ENCODE measurements around the gene ZNF263.
A peak's percentile ranks its signal among the peaks of the same experiment; 100 is the strongest.

ZNF263 gene

DNA sequence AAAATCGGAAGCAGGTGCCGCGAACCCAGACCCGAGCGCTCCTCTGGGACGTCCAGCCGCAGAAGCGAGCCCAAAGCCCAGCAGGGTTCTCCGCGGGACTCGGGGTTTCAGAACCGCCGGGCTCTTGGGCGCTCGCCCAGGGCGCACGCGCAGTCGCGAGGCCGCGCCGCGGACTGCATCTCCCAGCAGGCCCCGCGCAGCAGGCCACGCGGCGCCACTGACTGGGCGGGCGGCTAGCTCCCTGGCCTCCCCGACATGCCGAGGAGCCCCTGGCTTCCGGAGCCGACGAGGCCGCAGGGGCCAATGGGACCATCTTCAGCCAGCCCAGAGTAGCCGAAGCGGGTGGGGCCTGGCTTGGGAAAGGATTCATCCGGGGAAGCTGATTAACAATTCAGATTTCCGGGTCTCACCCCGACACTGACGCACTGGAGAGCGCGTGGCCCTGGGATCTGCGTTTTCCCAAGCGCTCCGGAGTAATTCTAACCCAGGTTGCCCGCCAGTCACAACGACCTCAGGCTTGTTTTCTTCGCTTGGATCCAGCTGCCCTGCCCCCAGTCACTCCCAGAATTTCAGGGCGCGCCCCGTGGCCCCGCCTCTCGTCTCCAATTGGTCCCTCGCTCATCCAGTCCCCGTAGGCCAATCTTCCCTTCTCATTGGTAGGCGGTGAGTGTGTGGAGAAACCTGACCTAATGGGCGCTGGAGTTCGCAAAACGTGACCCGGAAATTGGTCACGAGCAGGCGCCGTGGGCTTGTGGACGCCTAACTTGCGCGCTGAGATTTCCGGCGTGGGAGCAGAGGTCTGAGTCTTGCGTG, at the start of gene ZNF263:
TSS of gene ZNF263 (plus strand) at position 762 of the 813 bp plus-strand sequence. CDS start 328 bp downstream, outside the sequence.
- peak; percentile 96 for DNase-seq

DNA sequence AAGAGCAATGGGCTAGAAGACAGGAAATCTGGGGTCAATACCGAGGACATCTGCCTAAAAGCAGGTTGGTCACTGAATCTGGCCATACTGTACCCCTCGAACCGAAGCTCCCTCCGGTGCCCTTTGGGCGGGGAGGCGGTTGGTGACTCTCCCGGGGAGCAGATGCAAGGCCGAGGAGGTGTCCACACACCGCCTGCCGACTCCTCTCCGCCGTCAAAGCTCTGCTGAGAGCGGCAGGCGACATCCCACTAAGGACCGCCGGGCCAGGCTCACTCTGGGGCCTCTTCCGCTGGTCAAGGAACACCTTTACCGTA, 48.8 kb upstream of the ZNF263 start:
- DNase-seq: no peak

DNA sequence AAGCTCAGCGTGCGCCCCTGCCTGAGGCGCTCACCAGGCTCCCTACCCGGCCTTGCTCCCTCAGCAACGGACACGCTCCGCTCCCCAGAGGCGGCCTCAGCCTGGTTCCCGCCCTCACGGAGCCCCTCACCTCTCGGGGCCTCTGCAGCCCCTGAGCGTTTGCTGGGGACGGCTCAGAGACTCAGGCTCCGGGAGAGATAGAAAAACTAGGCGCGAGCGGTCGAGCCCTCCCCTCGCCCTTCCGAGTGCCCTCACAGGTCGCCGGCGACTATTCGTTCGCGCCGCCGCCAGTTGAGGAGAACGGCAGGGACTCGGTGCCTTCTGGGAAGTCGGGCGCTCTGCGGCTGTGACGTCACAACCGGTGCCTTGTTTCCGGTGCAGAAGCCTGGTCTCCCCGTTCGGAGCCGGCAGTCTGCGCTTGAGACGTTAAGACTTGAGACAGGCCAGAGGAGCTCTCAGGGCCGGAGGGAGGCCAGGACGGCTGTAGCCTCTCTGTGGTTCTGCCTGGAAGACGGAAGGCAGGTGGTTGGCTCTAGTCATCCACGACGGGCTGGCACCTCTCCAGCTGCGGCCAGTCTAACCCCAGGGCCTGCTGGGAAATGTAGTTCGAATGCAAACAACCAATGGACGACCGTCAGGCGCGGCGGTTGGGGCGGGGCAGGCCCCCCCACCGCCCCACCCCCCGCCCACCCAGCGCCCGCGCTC, 48.3 kb upstream of the ZNF263 start, which contains the start of gene ZNF200:
TSS of gene ZNF200 (minus strand) at position 302 of the 705 bp plus-strand sequence. CDS start 1,403 bp downstream, outside the sequence.
- peak; percentile 35 for DNase-seq

DNA sequence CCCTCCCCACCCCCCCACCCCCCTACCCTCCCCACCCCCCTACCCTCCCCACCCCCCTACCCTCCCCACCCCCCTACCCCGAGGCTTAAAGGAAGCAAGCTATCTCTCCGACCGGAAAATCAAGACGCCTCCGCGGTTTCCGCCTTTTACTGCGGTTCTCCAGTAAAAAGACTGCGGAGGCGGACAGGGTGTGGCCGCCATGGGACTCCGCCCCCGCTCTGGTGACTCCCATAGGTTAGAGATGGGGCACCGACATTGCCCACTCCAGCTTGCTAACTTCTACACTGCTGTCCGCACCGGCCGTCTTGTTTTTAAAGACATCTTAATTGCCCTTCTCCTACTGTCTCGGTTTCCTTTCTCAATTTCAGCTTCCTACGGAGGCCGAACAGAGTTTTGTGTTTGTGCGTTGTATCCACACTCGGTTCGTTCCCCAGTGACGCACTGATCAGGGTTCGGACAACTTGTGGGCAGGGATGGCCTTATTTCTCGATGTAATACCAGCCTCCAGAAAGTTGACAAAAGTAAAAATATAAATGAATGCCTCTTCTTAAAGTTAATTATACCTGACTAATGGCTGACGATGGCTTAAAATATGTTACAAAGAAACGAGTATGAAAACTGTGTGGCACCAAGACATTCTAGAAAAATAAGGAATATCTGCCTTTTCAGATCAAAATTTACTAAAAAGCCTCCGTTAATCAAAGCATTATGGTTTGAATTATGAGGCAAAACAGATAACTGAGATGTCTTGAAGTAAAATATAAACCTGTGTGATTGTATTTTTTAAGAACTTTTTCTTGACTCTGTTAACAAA, 47.2 kb upstream of the ZNF263 start:
- DNase-seq: no peak

DNA sequence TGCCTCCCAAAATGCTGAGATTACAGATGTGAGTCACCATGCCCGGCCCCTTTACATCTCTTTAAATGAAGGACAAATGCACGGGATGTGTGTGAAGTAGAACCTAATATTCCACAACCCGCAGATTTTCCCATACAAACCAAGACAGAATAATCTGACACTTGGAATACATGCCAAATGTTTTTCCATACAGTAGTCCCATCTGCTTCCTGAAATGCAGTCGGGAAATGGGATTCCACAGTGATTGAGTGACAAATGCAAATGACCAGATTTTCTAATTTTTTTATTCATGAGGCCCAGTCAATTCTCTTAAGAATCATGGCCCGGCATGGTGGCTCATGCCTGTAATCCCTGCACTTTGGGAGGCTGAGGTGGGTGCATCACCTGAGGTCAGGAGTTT, 41.5 kb upstream of the ZNF263 start:
- no peak for DNase-seq

DNA sequence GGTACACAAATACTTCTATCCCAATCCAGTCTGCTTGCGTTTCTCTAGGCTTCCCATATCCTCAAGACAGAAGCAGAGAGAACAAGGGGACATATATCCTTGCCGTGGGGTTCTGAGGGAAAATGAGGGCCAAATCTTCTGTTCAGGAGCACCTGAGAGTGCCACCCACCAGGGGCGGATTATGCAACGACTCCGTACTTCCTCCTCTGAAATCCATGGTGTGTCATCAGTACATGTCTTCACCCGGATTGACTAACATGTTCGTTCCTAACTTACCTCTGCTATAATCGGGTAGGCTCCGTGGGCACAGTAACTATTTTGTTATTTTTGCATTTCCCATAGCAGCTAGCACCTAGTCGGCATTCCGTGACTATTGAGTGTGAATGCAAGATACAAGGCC, 40.6 kb upstream of the ZNF263 start:
- DNase-seq: peak; percentile 64

DNA sequence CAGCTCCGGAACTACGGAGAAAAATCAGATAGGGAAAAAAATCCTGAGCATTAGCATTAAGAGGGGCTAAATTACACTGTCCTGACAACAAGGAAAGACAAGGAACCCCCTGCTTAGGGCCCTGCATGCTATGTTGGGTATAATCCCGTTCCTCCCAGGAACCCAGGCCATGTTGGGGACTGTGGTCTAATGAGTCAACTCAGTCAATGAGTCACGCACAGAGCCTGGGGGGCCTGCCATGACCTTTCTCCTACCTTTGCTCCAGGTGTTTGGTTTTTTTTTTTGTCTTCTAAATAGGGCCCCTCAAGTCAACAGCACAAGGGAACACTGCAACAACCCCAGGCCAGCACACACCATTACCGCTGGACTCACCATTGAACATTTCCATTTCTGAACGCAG, 39.4 kb upstream of the ZNF263 start:
- DNase-seq: no peak

DNA sequence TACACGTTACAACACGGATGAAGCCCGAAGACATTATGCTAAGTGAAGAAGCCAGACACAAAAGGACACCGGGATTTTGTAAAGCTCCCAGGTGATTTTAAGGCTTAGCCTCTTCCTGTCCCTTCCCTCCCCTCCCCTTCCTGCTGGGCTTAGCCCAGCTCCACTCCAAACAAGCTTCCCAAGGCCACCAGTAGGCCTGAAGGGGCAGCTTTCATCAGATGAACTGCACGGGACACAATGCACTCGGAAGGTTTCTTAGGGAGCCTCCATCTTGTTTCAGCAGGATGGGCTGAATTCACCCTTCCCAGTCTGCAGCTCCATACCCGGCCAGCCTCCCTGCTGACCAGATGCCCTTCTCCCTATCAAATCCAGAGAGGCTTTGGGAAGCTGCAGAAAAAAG, 37.3 kb upstream of the ZNF263 start:
- DNase-seq: no peak

DNA sequence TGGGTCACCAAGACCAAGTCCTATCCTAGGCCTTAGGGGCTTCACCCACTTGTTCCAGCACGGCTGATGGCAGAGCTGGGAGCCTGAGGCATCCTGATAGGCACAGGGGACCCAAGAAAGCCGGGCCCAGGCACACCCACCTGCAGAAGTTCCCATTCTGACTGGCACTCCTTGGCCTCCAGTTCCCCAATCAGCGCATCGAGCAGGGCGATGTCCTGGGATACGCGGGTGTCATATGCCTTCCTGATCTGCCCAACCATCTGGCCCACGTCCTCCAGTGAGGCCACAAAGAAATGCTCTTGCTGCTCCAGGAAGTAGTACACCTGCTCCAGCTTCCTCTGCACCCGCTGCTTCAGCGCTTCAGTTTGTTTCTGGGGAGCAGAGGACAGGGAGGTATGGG, 36.4 kb upstream of the ZNF263 start:
- no peak for DNase-seq

DNA sequence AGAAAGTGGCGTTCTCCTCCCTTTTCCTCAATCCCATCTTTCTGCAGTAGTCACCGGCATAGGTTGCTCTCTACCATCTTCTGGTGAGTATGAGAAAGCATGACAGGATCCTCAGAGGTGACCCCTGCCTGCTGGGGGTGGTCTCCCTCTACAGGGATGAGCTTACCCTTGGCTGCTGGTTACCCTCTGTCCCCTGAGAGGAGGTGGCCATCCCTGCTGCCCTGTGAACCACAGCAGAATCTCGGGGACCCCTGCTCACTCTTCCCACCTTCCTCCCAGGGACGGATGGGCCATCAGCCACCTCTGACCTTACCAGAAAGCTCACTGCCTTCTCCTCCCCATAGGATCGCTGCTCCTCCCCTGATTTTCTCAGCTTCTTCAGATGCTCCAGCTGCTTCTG, 34.7 kb upstream of the ZNF263 start:
- DNase-seq: no peak

DNA sequence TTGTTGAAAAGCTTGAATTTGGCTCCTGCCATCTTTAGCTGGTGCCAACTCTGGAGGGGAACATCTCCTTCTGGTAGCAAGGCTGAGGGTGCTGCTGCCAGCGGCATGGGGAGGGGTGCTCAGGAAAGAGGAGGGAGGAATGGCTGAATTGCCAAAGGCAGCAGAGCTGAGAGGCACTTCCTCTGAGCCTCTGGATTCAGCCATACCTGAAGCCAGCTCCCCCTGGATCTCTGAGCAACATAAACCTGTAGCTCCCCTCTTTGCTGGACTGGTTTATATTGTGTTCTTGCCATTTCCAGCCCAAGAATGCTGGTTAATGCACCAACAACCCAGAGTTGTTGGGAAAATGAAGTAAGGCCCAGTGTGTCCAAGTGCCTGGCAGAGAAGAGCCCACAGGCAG, 34.3 kb upstream of the ZNF263 start:
- DNase-seq: no peak

DNA sequence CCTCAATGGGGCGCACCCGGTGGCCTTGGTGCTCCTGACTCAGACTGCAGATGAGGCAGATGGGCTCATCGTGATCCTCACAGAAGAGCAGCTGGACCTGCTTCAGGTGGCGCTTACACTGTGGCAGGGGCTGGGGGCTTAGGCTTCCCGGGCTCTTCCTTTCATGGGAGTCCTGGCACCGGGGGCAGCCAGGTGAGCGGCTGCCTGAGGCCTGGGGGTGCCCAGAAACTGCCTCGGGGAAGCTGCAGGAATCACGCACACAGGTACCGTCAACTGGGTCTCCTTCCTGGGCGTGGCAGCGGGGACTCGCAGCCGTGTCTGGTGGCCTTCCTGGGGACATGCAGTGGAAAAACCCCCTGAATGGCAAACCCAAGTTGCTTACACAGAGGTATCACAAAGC, 33.8 kb upstream of the ZNF263 start:
- no peak for DNase-seq

DNA sequence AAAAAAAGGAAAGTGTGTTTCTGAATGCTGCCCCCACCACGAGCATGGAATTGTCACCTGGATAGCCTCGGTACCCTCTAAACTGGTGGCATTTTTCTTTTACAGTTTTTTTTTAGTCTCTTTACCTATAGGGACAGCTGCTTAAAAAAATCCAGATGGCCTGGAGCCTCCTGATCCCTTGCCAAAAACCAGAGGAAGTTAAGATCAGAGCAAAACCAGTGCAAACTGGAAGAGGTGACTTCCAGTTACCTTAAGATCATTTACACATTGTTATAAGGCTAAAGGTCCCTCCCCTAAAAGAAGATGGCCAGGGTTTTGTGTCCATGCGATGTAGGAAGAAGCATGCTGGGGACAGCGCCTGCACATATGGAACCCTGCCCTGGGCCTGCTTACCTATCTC, 30.3 kb upstream of the ZNF263 start:
- DNase-seq: no peak

DNA sequence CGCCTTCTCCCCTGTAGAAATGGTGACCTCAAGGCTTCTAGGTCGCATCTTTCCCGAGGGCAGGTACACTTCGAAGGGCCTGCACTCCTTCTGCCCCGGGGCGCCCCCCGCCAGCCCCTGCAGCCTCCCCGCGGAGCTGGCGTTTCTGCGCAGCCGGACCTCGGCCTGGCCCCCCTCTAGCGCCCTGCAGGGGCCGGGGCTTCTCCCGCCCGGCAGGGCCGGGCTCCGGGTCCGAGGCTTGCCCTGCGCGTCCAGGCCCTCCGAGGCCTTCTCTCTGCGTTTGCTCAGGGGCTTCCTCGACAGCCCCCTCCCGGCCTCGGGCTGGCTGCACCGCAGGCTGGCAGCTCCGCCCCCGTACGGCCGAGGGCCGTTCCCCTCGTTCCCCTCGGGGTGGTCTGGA, 29.0 kb upstream of the ZNF263 start:
- DNase-seq: no peak

DNA sequence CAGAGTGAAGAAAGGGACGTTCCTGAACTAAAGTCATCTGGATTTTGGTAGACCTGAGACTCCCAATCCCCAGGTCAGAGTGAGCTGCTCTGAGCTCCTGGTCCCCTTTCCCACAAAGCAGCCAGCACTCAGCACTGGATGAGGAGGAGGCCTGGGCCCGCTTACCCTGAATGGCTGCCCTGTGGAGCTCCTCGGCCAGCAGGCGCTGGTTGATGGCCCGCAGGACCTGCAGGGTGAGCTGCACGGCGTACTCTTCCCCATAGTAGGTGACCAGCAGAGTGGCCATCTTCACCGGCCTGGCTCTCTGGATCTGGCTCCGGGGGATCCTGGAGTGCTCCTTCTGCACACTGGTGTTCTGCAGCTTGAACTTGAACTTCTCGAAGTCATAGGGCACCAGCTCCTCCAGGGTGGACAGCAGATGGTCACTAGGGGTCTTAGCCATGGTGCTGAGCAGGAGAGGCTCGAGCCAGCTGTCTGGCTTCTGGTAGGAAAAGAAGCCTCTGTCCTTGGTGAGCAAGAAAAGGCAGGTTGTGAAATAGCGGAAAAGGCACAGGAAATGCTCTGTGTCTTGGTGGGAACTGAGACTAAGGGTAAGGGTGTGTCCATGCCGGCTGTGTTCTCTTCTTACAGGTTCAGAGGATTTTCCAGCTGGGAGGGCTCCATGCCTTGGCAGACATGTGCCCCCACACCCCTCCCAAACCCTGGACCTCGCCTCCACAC, 27.0 kb upstream of the ZNF263 start, which contains the start of gene MEFV:
TSS of gene MEFV (minus strand) at position 488 of the 720 bp plus-strand sequence. CDS start at position 442, 46 bp downstream.
- DNase-seq: no peak

DNA sequence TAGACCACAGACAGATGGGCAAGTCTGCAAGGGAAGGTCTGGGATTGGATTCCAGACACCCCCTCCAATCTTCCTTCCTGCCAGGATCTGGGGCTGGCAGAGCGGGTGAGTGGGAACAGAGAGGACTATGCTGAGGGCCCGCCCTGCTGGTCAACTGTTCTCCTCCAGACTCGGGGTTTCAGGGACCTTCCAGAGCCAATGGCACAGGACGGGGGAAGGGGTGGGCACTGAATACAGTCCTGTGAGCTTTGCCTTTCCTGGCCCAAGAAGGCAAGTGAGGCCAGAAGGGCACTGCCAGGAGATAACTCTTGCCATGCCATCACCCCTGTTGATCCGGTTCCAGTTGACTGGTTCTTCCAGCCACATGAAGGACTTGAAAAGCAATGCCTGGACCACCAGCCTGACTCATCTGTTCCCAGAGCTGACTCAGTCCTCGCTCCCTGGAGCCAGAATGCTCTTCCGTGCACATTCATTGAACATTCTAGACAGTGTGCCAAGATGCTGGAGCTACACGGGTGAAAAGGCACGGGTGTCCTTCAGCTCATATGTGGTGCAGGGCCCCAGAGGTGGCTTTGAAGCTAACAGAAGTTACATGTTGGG, 26.3 kb upstream of the ZNF263 start:
- DNase-seq: no peak

DNA sequence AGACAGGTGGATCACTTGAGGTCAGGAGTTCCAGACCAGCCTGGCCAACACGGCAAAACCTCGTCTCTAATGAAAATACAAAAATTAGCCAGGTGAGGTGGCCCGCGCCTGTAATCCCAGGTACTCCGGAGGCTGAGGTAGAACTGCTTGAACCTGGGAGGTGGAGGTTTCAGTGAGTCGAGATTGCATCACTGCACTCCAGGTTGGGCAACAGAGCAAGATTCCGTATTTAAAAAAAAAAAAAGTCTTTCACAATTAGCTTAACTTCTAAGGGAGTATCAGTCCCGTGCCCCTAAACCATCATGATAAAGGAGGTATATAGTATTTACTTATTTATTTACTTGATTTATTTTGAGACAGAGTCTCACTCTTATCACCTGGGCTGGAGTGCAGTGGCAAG, 23.5 kb upstream of the ZNF263 start:
- no peak for DNase-seq

DNA sequence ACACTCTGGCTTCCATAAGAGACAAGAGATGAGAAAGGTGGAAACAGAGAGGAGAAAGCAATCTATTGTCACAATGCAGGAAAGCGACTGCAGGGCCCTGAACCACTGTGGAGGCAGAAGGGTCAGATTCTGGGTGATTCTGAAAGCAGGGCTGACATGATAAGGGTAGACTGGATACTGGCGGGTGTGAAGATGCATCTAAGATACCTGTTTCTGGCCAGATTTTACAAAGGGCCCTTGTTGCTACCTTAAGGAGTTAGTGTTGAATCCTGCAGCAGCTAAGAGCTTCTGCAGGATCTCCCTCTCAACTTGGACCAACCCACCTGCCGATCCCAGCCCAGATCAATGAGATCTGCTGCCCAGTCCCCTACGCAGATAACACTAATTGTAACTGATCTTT, 20.8 kb upstream of the ZNF263 start:
- DNase-seq: no peak

DNA sequence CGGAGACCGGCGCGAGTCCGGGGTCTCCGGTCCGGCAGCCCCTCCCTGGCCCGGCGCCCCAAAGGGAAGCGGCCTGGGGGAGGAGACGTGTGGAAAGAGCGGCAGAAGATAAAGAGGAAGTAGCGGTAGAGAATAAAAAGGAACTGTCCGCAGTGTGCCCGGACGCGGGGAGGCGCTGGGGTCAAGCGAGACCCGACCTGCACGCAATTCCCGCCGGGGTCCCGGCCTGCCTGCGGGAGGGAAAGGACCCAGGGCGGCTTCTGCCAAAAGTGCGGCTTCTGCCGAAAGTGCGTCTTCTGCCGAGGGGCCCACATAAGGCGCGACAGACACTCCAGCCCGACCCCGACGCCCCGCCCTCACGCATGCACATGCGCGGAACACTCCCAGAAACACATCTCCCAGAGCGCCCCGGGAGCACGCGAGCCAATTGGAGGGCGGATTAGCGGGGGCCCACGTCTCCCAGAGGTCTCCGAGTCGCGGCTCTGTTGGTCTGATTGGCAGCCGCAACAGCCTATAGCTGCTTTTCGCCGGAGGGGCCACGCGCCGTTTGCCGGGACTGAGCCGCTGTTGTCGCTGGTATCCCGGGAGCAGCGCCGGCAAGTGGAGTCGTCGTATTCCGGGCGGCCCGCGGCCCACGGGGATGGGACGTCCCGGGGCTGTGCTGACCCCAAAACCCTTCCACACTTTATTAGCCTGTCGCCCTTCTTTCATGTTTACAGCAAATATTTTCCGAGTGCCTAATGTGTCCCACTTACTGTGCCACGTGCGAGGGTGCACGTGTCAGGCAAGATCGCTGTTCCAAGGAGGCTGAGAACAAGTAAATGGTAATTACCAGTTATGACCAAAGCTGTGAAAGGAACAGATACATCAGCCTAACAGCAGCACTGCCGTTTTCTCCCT, 18.9 kb upstream of the ZNF263 start:
- DNase-seq: peak; percentile 89

DNA sequence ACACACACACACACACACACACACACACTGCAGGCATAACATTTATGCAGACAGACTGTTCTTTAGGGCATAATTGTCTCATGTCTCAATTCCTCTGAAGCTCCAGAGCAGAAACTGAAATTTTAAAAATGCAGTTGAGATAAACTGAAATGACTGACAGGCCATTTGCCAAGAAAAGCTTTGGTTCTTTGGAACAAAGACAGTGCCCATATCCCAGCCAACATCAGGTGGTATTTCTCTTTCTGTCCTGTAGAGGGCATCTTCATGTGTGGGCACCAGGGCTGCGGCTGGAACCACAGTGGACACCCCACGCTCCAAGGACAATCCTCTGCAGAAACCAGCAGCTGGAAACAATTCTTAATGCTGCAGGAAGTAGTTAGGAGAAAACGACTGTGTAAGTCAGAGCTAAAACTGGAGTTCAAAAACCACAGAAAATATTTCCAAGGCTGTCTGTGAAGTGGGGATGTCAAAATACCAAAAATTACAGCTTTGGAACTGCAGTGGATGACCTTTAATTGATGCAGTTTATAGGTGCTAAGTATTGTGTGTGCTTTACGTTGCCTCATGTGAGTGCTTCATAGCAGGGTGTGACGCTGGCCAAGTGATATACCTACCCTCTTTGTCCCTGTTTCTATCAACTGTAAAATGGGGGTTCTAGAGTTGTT, 16.3 kb upstream of the ZNF263 start:
- no peak for DNase-seq

DNA sequence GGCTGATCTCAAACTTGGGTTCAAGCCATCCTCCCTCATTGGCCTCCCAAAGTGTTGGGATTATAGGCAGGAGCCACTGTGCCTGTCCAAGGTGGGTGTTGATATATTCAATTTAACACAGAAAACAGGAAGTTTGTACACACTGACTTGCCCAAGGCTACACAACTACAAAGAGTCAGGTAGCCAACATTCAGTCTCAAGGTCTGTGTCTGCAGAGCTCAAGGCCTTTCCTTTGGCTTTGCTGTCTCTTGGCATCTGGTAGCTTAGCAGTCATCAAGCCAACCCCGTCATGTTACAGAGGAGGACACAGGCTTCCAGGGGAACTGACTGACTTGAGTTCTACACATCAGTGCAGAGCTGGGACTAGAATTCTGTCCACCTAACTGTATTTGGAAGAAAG, 15.0 kb upstream of the ZNF263 start:
- DNase-seq: no peak

Measured in SIG-M5 (cell line).